Measurements from ENCODE around the gene RNH1. TPM values are rescaled to one million over a fixed set of nuclear protein-coding genes. Genes with fewer than 3 reads are reported as not detected.

RNH1 gene
- total RNA-seq, 1 experiment from 2014 or later: 316 TPM

GRCh38 chr11:504053-504993 is 2.7 kb downstream of the RNH1 start:
- in situ Hi-C loops (cut with HindIII; ENCODE audit: low pct_unique_long_range_greater_than_20kb, low sequenced_read_pairs): no loop called here
- DNase-seq (ENCODE audit: low read depth): no peak

- no peak for DNase-seq (ENCODE audit: low read depth)
- in situ Hi-C loops (cut with HindIII; ENCODE audit: low pct_unique_long_range_greater_than_20kb, low sequenced_read_pairs): no loop called here
Observed at GRCh38 chr11:503179-503981, 3.7 kb downstream of the RNH1 start.

- no peak for DNase-seq (ENCODE audit: low read depth)
- in situ Hi-C loops (cut with HindIII; ENCODE audit: low pct_unique_long_range_greater_than_20kb, low sequenced_read_pairs): no loop called here
Observed at GRCh38 chr11:502288-503178, 4.5 kb downstream of the RNH1 start.

DNA sequence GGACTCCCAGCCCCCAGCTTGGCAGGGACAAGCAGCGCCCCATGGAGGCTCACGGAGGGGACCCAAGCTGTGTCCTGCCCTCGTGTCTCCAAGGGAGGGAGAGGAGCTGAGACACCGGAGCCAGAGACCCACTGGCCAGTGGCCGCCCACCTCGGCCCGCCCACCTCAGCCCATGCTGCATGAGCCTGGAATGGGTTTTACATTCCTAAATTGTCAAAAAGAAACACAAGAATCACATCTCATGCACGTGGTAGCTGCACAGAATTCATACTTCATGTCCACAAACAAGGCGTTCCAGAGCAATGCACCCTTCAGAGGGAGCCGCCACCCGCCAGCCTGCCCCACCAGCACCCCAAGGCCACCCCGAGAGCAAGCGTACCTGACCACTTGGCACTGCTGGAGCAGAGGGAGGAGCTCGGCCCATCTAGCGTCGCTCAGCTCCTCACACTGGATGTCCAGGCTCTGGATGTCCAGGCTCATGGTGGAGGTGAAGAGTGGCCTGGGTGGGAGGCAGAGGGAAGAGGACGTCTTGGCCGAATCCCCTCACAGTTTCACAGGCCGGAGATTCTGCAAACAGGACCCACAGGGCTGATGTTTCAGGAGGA is 5.3 kb downstream of the RNH1 start:
- in situ Hi-C loops (cut with HindIII; ENCODE audit: low pct_unique_long_range_greater_than_20kb, low sequenced_read_pairs): no loop called here
- DNase-seq (ENCODE audit: low read depth): no peak

- in situ Hi-C loops (cut with HindIII; ENCODE audit: low pct_unique_long_range_greater_than_20kb, low sequenced_read_pairs): no loop called here
- DNase-seq (ENCODE audit: low read depth): no peak
Observed at GRCh38 chr11:501001-501682, 5.9 kb downstream of the RNH1 start.

DNA sequence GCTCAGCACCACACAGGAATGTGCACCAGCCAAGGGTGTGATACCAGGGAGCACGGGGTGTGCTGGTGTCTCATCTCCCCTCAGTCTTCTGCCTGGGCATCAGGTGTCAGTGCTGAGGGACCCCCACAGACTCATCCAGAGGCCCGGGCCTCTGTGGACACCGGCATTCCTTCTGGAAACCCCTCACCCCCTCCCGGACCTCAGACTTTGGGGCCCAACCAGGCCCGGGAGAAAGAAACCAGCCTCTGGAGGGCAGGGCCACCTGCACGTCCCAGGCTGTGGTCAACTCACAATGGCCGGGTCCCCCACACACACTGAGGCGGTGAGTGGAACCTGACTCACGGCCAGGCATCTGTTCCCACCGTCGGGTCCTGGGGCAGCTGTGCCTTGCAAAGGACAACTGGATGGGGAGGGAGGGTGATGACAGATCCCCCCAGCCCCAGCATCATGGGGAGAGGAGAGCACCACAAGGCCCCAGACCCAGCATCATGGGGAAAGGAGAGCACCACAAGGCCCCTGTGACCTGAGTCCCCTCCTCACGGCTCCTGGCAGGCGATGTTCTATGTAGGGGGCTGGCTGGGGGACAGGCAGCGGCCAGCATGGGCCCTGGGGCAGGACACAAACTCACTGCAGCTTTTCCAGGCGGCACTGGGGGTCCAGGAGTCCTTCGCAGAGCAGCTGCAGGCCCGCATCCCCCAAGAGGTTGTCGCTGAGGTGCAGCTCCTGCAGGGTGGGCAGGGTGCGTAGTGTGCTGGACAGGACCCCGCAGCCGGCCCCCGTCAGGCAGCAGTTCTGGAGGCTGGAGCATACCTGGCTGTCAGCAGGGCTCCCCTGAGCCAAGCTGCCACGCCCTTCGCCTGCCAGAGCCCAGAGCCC is 7.6 kb downstream of the RNH1 start:
- DNase-seq (ENCODE audit: low read depth): no peak
- in situ Hi-C loops (cut with HindIII; ENCODE audit: low pct_unique_long_range_greater_than_20kb, low sequenced_read_pairs): no loop called here

DNA sequence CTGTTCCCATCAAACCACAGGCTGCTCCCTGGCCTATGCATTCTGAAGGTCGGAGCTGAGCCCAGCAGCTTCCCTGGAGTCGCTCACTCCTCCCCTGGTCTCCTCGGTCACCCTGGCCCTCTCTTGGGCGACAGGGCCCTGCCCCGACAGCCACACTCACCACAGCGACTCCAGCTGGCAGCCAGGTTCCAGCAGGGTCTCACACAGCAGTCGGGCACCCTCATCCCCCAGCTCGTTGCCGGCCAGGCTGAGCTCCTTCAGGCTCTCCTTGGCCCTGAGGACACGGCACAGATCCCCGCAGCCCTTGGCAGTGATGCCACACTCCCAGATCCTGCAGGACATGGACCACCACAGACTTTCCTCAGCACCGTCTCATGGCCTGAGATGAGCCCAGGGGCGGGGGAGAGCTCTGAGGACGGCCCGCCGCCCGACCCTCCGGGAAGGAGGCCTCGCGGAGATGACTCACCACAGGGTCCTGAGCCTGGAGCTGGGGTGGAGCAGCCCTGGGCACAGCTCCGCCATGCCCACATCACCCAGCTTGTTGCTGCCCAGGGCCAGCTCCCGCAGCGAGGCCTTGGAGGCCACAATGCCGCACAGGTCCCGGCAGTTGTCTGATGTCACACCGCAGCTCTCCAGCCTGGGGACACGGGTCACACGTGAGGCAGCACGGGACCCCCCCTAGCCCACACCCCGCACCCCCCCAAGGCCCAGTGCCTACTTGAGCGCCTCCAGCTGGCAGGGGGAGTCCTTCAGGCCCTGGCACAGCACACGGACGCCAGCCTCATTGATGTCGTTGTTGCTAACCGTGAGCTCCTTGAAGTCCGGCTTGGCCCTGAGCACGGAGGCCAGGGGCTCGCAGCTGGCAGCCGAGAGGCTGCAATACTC is 8.5 kb downstream of the RNH1 start:
- in situ Hi-C loops (cut with HindIII; ENCODE audit: low pct_unique_long_range_greater_than_20kb, low sequenced_read_pairs): no loop called here

GRCh38 chr11:497565-498296 is 9.3 kb downstream of the RNH1 start:
- no peak for DNase-seq (ENCODE audit: low read depth)
- in situ Hi-C loops (cut with HindIII; ENCODE audit: low pct_unique_long_range_greater_than_20kb, low sequenced_read_pairs): no loop called here

More for the DNA sequence above, 8.5 kb downstream of the RNH1 start:
- no peak for DNase-seq (ENCODE audit: low read depth)

- DNase-seq (ENCODE audit: low read depth): no peak
- in situ Hi-C loops (cut with HindIII; ENCODE audit: low pct_unique_long_range_greater_than_20kb, low sequenced_read_pairs): no loop called here
Observed at GRCh38 chr11:496834-497564, 10.0 kb downstream of the RNH1 start.

- no peak for DNase-seq (ENCODE audit: low read depth)
- in situ Hi-C loops (cut with HindIII; ENCODE audit: low pct_unique_long_range_greater_than_20kb, low sequenced_read_pairs): no loop called here
Observed at GRCh38 chr11:495537-495931, 11.5 kb downstream of the RNH1 start.

GRCh38 chr11:494761-495536 is 12.1 kb downstream of the RNH1 start:
- in situ Hi-C loops (cut with HindIII; ENCODE audit: low pct_unique_long_range_greater_than_20kb, low sequenced_read_pairs): no loop called here

DNA sequence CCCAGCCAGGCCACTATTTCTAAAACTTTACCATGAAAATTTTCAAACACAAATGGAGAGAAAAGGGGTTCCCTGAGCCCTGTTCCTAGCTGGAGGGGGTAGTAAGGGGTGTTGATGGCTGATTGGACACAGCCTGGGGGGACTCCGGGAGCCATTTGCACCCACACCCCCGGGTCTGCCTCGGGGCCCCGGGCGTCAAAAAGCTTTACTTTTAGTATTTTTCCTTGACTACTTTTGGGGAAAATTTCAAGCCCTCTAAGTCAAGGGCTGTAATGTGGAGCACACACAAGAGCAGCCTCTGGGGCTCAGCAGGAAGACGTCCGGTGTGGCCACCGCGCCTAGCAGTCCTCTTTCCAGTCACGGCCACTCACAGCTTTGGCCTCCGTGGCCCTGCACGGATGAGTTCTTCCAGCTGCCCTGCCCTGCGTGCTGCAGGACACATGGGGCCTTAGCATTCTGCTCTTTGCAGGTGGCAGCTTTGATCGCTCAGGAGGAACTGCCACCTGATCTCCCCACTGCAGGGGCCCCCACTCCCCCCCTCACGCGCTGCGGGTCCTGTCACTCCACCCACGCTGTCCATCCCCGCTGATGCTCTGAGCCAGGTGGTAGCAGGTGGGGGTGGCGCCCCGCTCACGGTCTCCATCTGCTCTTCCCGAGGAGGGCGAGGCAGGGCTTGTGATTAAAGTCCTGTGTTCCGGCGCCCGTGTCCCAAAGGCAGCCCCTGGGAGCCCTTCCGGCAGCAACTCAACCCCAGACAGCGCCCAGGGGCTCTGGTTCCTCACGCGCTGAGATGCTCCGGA is 14.4 kb downstream of the RNH1 start:
- DNase-seq (ENCODE audit: low read depth): peak; percentile 30
- in situ Hi-C loops (cut with HindIII; ENCODE audit: low pct_unique_long_range_greater_than_20kb, low sequenced_read_pairs): no loop called here

More at GRCh38 chr11:494761-495536, 12.1 kb downstream of the RNH1 start:
- no peak for DNase-seq (ENCODE audit: low read depth)

- no peak for DNase-seq (ENCODE audit: low read depth)
- in situ Hi-C loops (cut with HindIII; ENCODE audit: low pct_unique_long_range_greater_than_20kb, low sequenced_read_pairs): no loop called here
Observed at GRCh38 chr11:491358-491757, 15.7 kb downstream of the RNH1 start.
